CD4-positive, alpha-beta T cell (primary cell): ENCODE results near the gene OR10P1. TPM values are rescaled to one million over a fixed set of nuclear protein-coding genes. Genes with fewer than 3 reads are reported as not detected.

Experiments
- ATAC-seq: fragments of 200-7000 bp; cut with Tn5 transposase; one replicate; pipeline ENCODE4 v1.10.0; 2022; ENCODE audit warnings: mild to moderate bottlenecking; ENCODE audit not compliant: poor library complexity
- CTCF ChIA-PET: fragments of 350-600 bp; sonication (Branson Sonifier 250); formaldehyde crosslinking; loops from one replicate; lab custom pipeline; 2021; ENCODE audit warnings: antibody characterized with exemption, inconsistent platforms; lab: Charles Lee
- POLR2A ChIA-PET: fragments of 350-600 bp; sonication (Branson Sonifier 250); formaldehyde crosslinking; loops from one replicate; lab custom pipeline; 2021; ENCODE audit warnings: antibody characterized with exemption, inconsistent platforms; lab: Charles Lee
- DNase-seq, 14 experiments: peaks; one replicate each; pipeline ENCODE4 v3.0.0-alpha.2; 2013 to 2020; ENCODE audit warnings: mixed read lengths in 2 of 14
- H3K27ac ChIP-seq, 2 donors: one replicate each; pipeline versions ENCODE4 v1.5.1 to v1.7.0; 2013; ENCODE audit warnings: low read length in 2 of 2, low read depth in 1 of 2, mild to moderate bottlenecking in 1 of 2
- H3K27me3 ChIP-seq, 2 experiments: 1 replicate in 1 of 2; 2 replicates in 1 of 2; pipeline versions ENCODE4 v1.6.1 to v1.7.0; 2013; ENCODE audit warnings: low read length in 2 of 2, control low read depth in 1 of 2, mild to moderate bottlenecking in 1 of 2, moderate library complexity in 1 of 2; ENCODE audit not compliant: insufficient read depth in 2 of 2, control insufficient read depth in 1 of 2
- H3K36me3 ChIP-seq: one replicate; pipeline ENCODE4 v1.6.1; 2013; ENCODE audit warnings: low read length, control low read depth; ENCODE audit not compliant: insufficient read depth
- H3K4me1 ChIP-seq: one replicate; pipeline ENCODE4 v1.6.1; 2013; ENCODE audit warnings: low read length, control low read depth; ENCODE audit not compliant: insufficient read depth
- H3K4me3 ChIP-seq: one replicate; pipeline ENCODE4 v1.5.1; 2013; ENCODE audit warnings: mild to moderate bottlenecking, low read length, moderate library complexity
- H3K9me3 ChIP-seq, 2 experiments: 1 replicate in 1 of 2; 2 replicates in 1 of 2; pipeline versions ENCODE4 v1.6.1 to v1.7.0; 2013; ENCODE audit warnings: low read length in 2 of 2, mild to moderate bottlenecking in 2 of 2, control low read depth in 1 of 2, moderate library complexity in 1 of 2; ENCODE audit not compliant: control insufficient read depth in 1 of 2, insufficient read depth in 1 of 2
- H3K27ac Mint-ChIP-seq: one replicate; pipeline ENCODE4 v1.8.0; 2020; ENCODE audit warnings: mixed read lengths
- H3K27me3 Mint-ChIP-seq: one replicate; pipeline ENCODE4 v1.8.0; 2021; ENCODE audit warnings: mixed read lengths
- H3K36me3 Mint-ChIP-seq: one replicate; pipeline ENCODE4 v1.8.0; 2021; ENCODE audit warnings: low read depth, mixed read lengths
- H3K4me1 Mint-ChIP-seq: one replicate; pipeline ENCODE4 v1.8.0; 2021; ENCODE audit warnings: low read depth, mixed read lengths
- H3K4me3 Mint-ChIP-seq: one replicate; pipeline ENCODE4 v1.8.0; 2020; ENCODE audit warnings: mild to moderate bottlenecking, mixed read lengths
- H3K9me3 Mint-ChIP-seq: one replicate; pipeline ENCODE4 v1.8.0; 2020; ENCODE audit warnings: mixed read lengths
- CTCF ChIP-seq: fragments of 200-600 bp; IDR thresholded peaks from one replicate; pipeline ENCODE4 v1.8.0; 2022; ENCODE audit warnings: antibody characterized with exemption, mild to moderate bottlenecking
- intact Hi-C, 2 experiments: fragments of 100-400 bp; cut with DNase I in 1 of 2; cut with micrococcal nuclease in 1 of 2; formaldehyde crosslinking; loops; one replicate each; pipeline versions ENCODE4 v1.15.1 to v1.9.0; 2023 to 2025; cut with DNase I, micrococcal nuclease
- total RNA-seq, 174 experiments: library from RNA in 2 of 174; stranded (reverse) in 2 of 174; gene quantifications; one replicate each; pipeline ENCODE4 v1.2.3 and lab custom pipeline; 2021 to 2026

The OR10P1 gene
- total RNA-seq, 2 experiments from 2014 or later = not detected

GRCh38 chr12:55633151-55633550 lies 3.5 kb upstream of the OR10P1 start:
- peaks cover 20% of the 10 kb centered on the region for H3K4me1 ChIP-seq
- H3K9me3 Mint-ChIP-seq = no peaks in the 10 kb centered on the region
- no peaks in the 10 kb centered on the region for H3K36me3 ChIP-seq
- H3K36me3 Mint-ChIP-seq = no peaks in the 10 kb centered on the region
- intact Hi-C loops = no loop called here
- ATAC-seq (no peak), DNase-seq (no peak)
- CTCF ChIA-PET = no interaction called here
- H3K27ac Mint-ChIP-seq = no peak overlapping the region
- no peaks in the 10 kb centered on the region for H3K27me3 ChIP-seq
- no peak for TF ChIP-seq CTCF
- no peak overlapping the region for H3K4me3 ChIP-seq
- no peak overlapping the region for H3K27ac ChIP-seq
- H3K9me3 ChIP-seq = no peaks in the 10 kb centered on the region
- peaks cover 12% of the 10 kb centered on the region for H3K4me1 Mint-ChIP-seq
- H3K27me3 Mint-ChIP-seq = peaks cover 14% of the 10 kb centered on the region
- H3K4me3 Mint-ChIP-seq = no peak overlapping the region
- POLR2A ChIA-PET = no interaction called here

- H3K4me3 Mint-ChIP-seq = no peak overlapping the region
- Histone ChIP-seq H3K36me3 (no peaks in the 10 kb centered on the region), H3K9me3 (no peaks in the 10 kb centered on the region), H3K27ac (no peak overlapping the region), H3K27me3 (no peaks in the 10 kb centered on the region), H3K4me1 (peaks cover 21% of the 10 kb centered on the region), H3K4me3 (no peak overlapping the region)
- H3K27ac Mint-ChIP-seq = no peak overlapping the region
- H3K9me3 Mint-ChIP-seq = no peaks in the 10 kb centered on the region
- peaks cover 14% of the 10 kb centered on the region for H3K27me3 Mint-ChIP-seq
- ATAC-seq (no peak), DNase-seq (no peak)
- CTCF ChIA-PET = no interaction called here
- intact Hi-C loops = no loop called here
- H3K36me3 Mint-ChIP-seq = no peaks in the 10 kb centered on the region
- POLR2A ChIA-PET = no interaction called here
- peaks cover 9% of the 10 kb centered on the region for H3K4me1 Mint-ChIP-seq
- no peak for TF ChIP-seq CTCF
Measured at GRCh38 chr12:55636116-55636655, 506 bp upstream of the OR10P1 start.

DNA sequence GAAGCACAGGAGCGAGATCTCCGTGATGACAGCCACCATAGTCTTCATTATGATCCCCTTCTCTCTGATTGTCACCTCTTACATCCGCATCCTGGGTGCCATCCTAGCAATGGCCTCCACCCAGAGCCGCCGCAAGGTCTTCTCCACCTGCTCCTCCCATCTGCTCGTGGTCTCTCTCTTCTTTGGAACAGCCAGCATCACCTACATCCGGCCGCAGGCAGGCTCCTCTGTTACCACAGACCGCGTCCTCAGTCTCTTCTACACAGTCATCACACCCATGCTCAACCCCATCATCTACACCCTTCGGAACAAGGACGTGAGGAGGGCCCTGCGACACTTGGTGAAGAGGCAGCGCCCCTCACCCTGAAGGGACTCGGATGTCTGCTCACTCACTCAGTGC lies 775 bp downstream of the OR10P1 start:
- intact Hi-C loops = no loop called here
- Histone ChIP-seq H3K27ac (no peak overlapping the region), H3K4me3 (no peak overlapping the region), H3K9me3 (no peaks in the 10 kb centered on the region), H3K27me3 (no peaks in the 10 kb centered on the region), H3K4me1 (peaks cover 26% of the 10 kb centered on the region), H3K36me3 (no peaks in the 10 kb centered on the region)
- Mint-ChIP-seq H3K36me3 (no peaks in the 10 kb centered on the region), H3K27me3 (peaks cover 14% of the 10 kb centered on the region), H3K4me1 (peaks cover 13% of the 10 kb centered on the region), H3K9me3 (no peaks in the 10 kb centered on the region), H3K27ac (peak overlapping the region; percentile 59), H3K4me3 (peak overlapping the region; percentile 66)
- POLR2A ChIA-PET = no interaction called here
- peak in 9 of 14 experiments; percentile 2 to 66 (median 29) for DNase-seq
- peak; percentile 85 for ATAC-seq
- no peak for TF ChIP-seq CTCF
- CTCF ChIA-PET = no interaction called here
